SJSA1 (cell line): ENCODE data around the gene THTPA. TPM values are rescaled to one million over a fixed set of nuclear protein-coding genes. Genes with fewer than 3 reads are reported as not detected.
A peak's percentile ranks its signal among the peaks of the same experiment; 100 is the strongest.

ENCODE experiments used
- DNase-seq, 2 experiments: peaks; one replicate each; pipeline ENCODE4 v3.0.0-alpha.2; 2015 to 2020; ENCODE audit warnings: low spot score in 2 of 2, low read depth in 1 of 2
- H3K27ac ChIP-seq: fragments of 250-450 bp; sonication (Bioruptor Pico); 2 replicates; pipeline ENCODE4 v1.5.1; 2020; ENCODE audit warnings: mild to moderate bottlenecking, moderate library complexity
- H3K27me3 ChIP-seq: fragments of 250-450 bp; sonication (Bioruptor Pico); replicated peaks from 2 replicates; pipeline ENCODE4 v1.5.1; 2020; ENCODE audit warnings: mild to moderate bottlenecking, moderate library complexity
- H3K36me3 ChIP-seq: fragments of 250-450 bp; sonication (Bioruptor Pico); 2 replicates; pipeline ENCODE4 v1.5.1; 2020; ENCODE audit warnings: mild to moderate bottlenecking
- H3K4me1 ChIP-seq: fragments of 250-450 bp; sonication (Bioruptor Pico); replicated peaks from 2 replicates; pipeline ENCODE4 v1.6.1; 2021; ENCODE audit warnings: mild to moderate bottlenecking
- H3K4me3 ChIP-seq: fragments of 250-450 bp; sonication (Bioruptor Pico); 2 replicates; pipeline ENCODE4 v1.5.1; 2020; ENCODE audit warnings: mild to moderate bottlenecking
- H3K9me3 ChIP-seq: fragments of 250-450 bp; sonication (Bioruptor Pico); replicated peaks from 2 replicates; pipeline ENCODE4 v1.5.1; 2020; ENCODE audit warnings: mild to moderate bottlenecking
- total RNA-seq: library from RNA; depleted of rRNA; stranded (reverse); fragments of >200 nt; shearing (Covaris generic); gene quantifications from 2 replicates; pipeline ENCODE4 v1.2.3, GENCODE V29; 2014

THTPA gene
- total RNA-seq, 1 experiment from 2014 or later: 5.0 TPM

DNA sequence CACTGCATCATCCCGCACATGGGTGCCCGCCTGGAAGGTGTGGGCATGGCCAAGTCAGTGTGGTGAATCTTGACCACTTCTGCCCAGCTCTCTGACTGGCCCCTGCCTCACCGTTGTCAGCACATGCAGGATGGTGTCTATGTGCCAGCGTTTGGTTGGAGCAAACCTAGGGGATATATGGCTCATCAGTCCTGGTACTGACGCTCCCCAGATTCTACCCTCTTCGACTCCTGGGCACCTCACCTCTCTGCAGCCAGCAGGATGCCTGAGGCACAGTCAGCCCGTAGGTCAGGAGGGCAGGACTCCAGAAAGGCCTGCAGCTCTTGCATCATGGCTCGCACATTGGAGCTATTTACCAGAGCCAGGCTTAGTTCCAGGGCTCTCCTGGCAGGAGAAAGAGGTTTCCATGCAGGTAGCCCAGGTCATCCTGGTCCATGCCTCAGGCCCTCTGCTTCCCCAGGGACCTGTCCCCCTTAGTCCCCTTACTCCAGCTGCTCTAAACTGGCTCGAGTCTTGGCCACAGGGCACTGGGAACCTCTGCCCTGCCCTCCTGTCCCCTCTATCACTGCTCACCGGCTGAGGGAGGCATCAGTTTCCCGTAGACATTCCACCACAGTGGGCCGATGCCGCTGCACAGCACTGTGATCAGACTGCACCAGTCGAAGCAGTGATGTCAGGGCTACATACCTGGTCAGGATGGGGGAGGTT is 7.6 kb downstream of the THTPA start:
- Histone ChIP-seq H3K9me3 (no peaks in the 10 kb centered on the region), H3K4me1 (peaks cover 10% of the 10 kb centered on the region), H3K4me3 (no peak overlapping the region), H3K27me3 (no peaks in the 10 kb centered on the region), H3K36me3 (no peaks in the 10 kb centered on the region; the same call in 1 of the 2 replicates), H3K27ac (no peak overlapping the region)
- DNase-seq: no peak

- DNase-seq: no peak
- H3K27ac ChIP-seq: no peak overlapping the region
- no peaks in the 10 kb centered on the region for H3K9me3 ChIP-seq
- peaks cover 10% of the 10 kb centered on the region for H3K4me1 ChIP-seq
- no peaks in the 10 kb centered on the region for H3K27me3 ChIP-seq
- no peak overlapping the region for H3K4me3 ChIP-seq
- no peaks in the 10 kb centered on the region for H3K36me3 ChIP-seq
Measured at GRCh38 chr14:23564181-23564812, 8.2 kb downstream of the THTPA start.

- H3K27me3 ChIP-seq: no peaks in the 10 kb centered on the region
- DNase-seq: no peak
- H3K36me3 ChIP-seq: no peaks in the 10 kb centered on the region
- H3K27ac ChIP-seq: no peak overlapping the region
- no peak overlapping the region for H3K4me3 ChIP-seq
- peaks cover 10% of the 10 kb centered on the region for H3K4me1 ChIP-seq
- H3K9me3 ChIP-seq: no peaks in the 10 kb centered on the region
Measured at GRCh38 chr14:23564876-23565275, 8.8 kb downstream of the THTPA start.

DNA sequence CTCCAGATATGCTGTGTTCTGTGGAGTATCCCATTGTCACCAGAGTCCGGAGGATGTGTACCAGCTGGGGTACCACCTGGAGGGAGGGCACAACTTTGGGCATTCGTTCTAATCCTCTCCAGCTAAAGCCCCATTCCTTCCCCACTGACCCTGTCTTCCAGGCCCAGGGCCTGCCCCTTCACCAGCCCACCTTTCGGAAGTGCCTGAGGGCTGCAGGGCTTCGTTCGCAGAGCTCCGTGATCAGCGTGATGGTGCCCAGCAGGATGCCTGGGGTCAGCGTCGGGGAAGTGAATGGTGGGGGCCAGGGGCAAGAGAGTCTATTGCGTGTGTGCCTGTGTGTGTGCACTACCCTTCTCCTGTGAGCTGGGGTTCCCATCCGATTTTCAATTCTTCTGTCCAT is 9.6 kb downstream of the THTPA start:
- no peaks in the 10 kb centered on the region for H3K27me3 ChIP-seq
- no peak overlapping the region for H3K27ac ChIP-seq
- DNase-seq: no peak
- H3K36me3 ChIP-seq: no peaks in the 10 kb centered on the region
- H3K4me1 ChIP-seq: peaks cover 10% of the 10 kb centered on the region
- no peak overlapping the region for H3K4me3 ChIP-seq
- no peaks in the 10 kb centered on the region for H3K9me3 ChIP-seq

- Histone ChIP-seq H3K9me3 (no peaks in the 10 kb centered on the region), H3K27me3 (no peaks in the 10 kb centered on the region), H3K27ac (no peak overlapping the region), H3K4me3 (no peak overlapping the region), H3K4me1 (peaks cover 10% of the 10 kb centered on the region), H3K36me3 (no peaks in the 10 kb centered on the region)
- no peak for DNase-seq
Measured at GRCh38 chr14:23566112-23566777, 10.2 kb downstream of the THTPA start.

DNA sequence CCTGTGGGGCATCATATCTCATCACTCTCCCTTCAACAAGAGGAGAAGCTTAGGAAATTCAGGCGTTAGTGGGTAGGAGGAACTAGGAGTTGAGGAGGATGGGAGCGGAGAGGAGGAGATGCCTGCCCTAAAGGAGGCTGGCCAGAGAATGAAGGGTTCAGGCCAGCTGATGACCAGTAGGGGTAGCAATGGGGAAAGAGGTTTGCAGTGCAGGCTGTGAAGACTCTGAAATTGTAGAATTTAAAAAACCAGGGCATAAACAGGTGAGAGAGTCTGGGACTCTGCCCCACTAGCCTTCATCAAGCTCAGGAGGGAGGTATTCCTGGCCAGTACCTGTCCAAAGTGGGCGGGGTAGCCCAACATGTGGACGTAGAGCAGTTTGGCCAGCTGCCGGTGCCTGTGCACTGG is 10.7 kb downstream of the THTPA start:
- Histone ChIP-seq H3K36me3 (no peaks in the 10 kb centered on the region), H3K4me1 (peaks cover 10% of the 10 kb centered on the region), H3K4me3 (peak overlapping the region; percentile 36), H3K27me3 (no peaks in the 10 kb centered on the region), H3K9me3 (no peaks in the 10 kb centered on the region), H3K27ac (no peak overlapping the region)
- no peak for DNase-seq

GRCh38 chr14:23567186-23568020 is 11.3 kb downstream of the THTPA start, which contains the start of gene AP1G2:
Gene AP1G2, minus strand, starts transcription at chr14:23567791. Its CDS starts 477 bp downstream, at chr14:23567314.
- DNase-seq: peak in 1 of 2 experiments; percentile 16
- peak within 1 kb of the TSS; percentile 36 for H3K4me3 ChIP-seq
- no peaks in the 10 kb centered on the region for H3K9me3 ChIP-seq
- peaks cover 10% of the 10 kb centered on the region for H3K4me1 ChIP-seq
- H3K27me3 ChIP-seq: no peaks in the 10 kb centered on the region; the same call in 1 of the 2 replicates
- H3K27ac ChIP-seq: no peak within 1 kb of the TSS
- H3K36me3 ChIP-seq: no peaks in the 10 kb centered on the region

GRCh38 chr14:23568021-23568599 is 12.0 kb downstream of the THTPA start:
- peaks cover 10% of the 10 kb centered on the region for H3K4me1 ChIP-seq
- no peaks in the 10 kb centered on the region for H3K9me3 ChIP-seq
- DNase-seq: no peak
- no peaks in the 10 kb centered on the region for H3K36me3 ChIP-seq
- no peak overlapping the region for H3K27ac ChIP-seq
- no peak overlapping the region for H3K4me3 ChIP-seq
- no peaks in the 10 kb centered on the region; the same call in 1 of the 2 replicates for H3K27me3 ChIP-seq

- H3K27me3 ChIP-seq: peaks cover 2% of the 10 kb centered on the region
- H3K27ac ChIP-seq: no peak overlapping the region
- peaks cover 10% of the 10 kb centered on the region for H3K4me1 ChIP-seq
- H3K36me3 ChIP-seq: no peaks in the 10 kb centered on the region
- no peaks in the 10 kb centered on the region for H3K9me3 ChIP-seq
- no peak for DNase-seq
- H3K4me3 ChIP-seq: no peak overlapping the region
Measured at GRCh38 chr14:23568600-23569331, 12.7 kb downstream of the THTPA start.

DNA sequence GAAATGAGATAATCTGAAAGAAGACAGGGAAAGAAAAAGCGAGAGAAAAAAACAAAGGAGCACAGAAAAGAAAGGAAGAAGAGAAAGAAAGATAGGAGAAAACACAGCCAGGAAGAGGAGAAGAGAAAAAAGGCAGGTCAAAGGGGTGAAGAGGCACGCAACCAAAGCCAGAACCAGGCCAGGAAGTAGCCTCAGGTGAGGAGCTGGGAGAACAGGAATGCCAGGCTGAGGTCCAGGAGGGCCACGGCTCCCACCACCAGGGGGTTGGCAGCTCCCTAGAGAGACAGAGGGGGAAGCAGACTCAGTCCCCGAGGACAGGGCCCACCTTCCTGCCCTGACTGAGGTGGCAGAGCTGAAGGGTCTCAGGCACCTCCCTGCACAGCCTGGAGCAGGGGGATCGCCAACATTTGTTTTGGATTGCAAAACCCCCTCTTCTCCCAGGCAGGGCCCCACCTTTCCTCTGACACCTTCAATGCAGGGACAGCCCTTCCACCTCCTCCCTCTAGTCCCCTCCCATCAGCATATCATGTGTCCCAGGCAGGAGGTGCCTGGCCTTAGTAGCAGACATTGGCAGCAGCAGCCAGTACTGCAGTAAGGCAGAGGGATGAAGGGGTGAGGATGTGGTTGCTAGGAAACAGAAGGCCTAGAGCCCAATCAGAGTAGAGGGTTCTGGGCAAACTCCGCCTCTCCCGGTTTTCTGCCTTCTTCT is 13.5 kb downstream of the THTPA start:
- H3K4me3 ChIP-seq: no peak overlapping the region
- no peak overlapping the region for H3K27ac ChIP-seq
- peaks cover 10% of the 10 kb centered on the region for H3K4me1 ChIP-seq
- H3K36me3 ChIP-seq: no peaks in the 10 kb centered on the region
- peaks cover 3% of the 10 kb centered on the region for H3K27me3 ChIP-seq
- no peak for DNase-seq
- no peaks in the 10 kb centered on the region for H3K9me3 ChIP-seq

DNA sequence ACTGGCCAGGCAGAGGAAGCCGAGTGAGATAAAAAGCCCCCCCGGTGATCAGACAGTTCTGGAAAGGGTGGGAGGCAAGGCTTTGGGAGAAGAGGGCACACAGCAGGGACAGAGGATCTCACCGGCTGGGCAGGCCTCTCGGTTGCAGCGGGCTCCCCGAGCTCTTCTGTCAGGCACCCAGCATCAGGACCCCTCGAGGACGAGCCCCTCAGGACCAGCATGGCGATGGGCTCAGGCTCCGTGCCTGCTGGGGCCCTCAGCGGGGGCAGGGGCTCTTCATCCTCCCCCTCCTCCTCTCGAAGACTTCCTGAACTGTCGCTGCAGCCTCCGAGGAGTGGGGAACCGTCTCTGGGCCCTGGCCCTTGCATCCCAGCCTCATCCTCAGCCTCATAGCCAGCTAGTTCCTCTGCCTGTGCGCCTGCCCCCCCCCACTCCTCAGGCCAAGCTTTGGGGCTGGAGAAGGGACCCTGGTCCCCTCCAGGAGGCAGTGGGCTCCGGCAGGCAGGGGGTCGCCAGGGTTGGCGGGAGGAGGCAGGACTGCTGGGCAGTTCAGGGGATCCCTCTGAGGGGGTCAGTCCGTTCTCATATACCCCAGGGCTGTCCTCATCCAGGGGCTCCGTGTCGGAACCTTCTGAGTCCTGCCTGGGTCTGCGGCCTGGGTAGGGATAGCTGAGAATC is 14.9 kb downstream of the THTPA start:
- DNase-seq: no peak
- H3K4me1 ChIP-seq: peaks cover 10% of the 10 kb centered on the region
- H3K27ac ChIP-seq: no peak overlapping the region
- no peak overlapping the region for H3K4me3 ChIP-seq
- H3K27me3 ChIP-seq: peaks cover 17% of the 10 kb centered on the region
- H3K9me3 ChIP-seq: no peaks in the 10 kb centered on the region
- no peaks in the 10 kb centered on the region for H3K36me3 ChIP-seq
